ENCODE results near the gene LCE2C.
"Not testable (repeated sequence)": the region's sequence is repeated elsewhere in the genome, so short reads cannot be mapped to it uniquely, and the experiment has no call there.

Gene LCE2C

DNA sequence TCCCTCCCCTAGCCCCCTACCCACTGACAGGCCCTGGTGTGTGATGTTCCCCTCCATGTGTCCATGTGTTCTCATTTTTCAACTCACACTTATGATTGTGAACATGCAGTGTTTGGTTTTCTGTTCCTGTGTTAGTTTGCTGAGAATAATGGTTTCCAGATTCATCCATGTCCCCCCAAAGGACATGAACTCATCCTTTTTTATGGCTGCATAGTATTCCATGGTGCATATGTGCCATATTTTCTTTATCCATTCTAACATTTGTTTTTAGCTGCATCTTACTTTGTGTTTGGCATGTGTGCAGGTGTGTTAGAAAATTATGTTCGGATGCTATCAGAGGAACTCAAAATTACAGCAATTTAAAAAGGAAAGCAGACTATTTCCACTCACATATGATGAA is 8.9 kb upstream of the LCE2C start:
- H3K4me1 ChIP-seq (ENCODE audit: control insufficient read depth, insufficient read depth, low read length); H3K9ac ChIP-seq (ENCODE audit: low read length); H3K27me3 ChIP-seq (replicated peaks; ENCODE audit: control insufficient read depth, insufficient read depth, low read length); DNase-seq (ENCODE audit: low read depth); H3K9me3 ChIP-seq (ENCODE audit: control insufficient read depth, low read length); H3K4me3 ChIP-seq (ENCODE audit: low read length); H3K36me3 ChIP-seq (ENCODE audit: control insufficient read depth, insufficient read depth, low read length, severe bottlenecking): not testable (repeated sequence)

DNA sequence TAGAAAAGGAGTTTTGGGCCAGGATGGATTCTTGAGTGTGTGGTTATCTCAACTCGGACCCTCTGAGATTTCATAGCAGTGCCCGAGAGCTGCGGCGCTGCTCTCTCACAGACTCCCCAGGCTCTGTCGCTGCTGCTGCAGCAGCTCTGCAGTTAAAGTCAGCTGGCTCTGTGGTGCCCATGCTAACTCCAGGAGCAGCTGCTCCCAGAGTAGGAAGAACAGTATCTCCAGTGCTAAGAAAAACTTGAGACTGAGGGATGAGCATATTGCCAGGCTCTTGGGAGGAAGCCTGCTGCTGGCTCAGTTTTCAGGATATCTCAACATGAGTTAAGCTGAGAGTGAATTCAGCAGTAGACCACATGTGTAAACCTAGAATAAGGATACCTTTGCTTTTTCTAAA is 7.4 kb upstream of the LCE2C start:
- Histone ChIP-seq H3K9me3 (ENCODE audit: control insufficient read depth, low read length) (no peaks in the 10 kb centered on the region), H3K36me3 (ENCODE audit: control insufficient read depth, insufficient read depth, low read length, severe bottlenecking) (no peaks in the 10 kb centered on the region), H3K27me3 (replicated peaks; ENCODE audit: control insufficient read depth, insufficient read depth, low read length) (no peaks in the 10 kb centered on the region), H3K9ac (ENCODE audit: low read length) (no peak overlapping the region), H3K4me1 (ENCODE audit: control insufficient read depth, insufficient read depth, low read length) (no peaks in the 10 kb centered on the region), H3K4me3 (ENCODE audit: low read length) (no peak overlapping the region)
- no peak for DNase-seq (ENCODE audit: low read depth)

DNA sequence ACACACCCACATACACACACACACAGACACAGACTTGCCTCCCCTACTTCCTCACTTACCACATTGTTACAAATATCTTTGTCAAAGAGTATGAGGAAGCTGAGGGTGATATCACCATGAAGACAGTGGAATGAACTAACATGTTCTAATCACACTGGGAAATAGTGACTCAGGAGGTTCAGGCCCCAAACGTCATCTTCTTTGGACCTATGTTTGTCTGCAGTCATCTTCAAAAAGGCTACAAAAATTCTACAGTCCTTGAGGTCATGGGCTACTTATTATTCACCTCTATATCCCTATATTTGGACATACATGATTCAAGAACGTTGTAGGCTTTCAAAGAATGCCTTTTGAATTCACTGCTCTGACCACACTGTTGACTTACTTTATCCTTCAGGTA is 2.1 kb upstream of the LCE2C start:
- DNase-seq (ENCODE audit: low read depth): no peak
- Histone ChIP-seq H3K27me3 (replicated peaks; ENCODE audit: control insufficient read depth, insufficient read depth, low read length) (no peaks in the 10 kb centered on the region), H3K4me3 (ENCODE audit: low read length) (no peak overlapping the region), H3K4me1 (ENCODE audit: control insufficient read depth, insufficient read depth, low read length) (no peaks in the 10 kb centered on the region), H3K36me3 (ENCODE audit: control insufficient read depth, insufficient read depth, low read length, severe bottlenecking) (no peaks in the 10 kb centered on the region), H3K9me3 (ENCODE audit: control insufficient read depth, low read length) (no peaks in the 10 kb centered on the region), H3K9ac (ENCODE audit: low read length) (no peak overlapping the region)

DNA sequence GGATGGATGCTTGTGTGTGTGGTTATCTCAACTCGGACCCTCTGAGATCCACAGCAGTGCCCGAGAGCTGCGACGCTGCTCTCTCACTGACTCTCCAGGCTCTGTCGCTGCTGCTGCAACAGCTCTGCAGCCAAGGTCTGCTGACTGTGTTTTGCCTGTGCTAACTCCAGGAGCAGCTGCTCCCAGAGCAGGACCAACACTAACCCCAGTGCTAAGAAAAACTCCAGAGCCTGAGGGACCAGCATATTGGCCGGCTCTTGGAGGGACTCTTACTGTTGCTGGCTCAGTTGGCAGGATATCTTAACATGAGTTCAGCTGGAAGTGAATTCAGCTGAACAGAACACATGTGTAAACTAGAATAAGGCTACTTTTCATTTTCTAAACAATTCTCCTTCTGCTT is 4.4 kb downstream of the LCE2C start:
- H3K27me3 ChIP-seq (replicated peaks; ENCODE audit: control insufficient read depth, insufficient read depth, low read length): no peaks in the 10 kb centered on the region
- H3K9ac ChIP-seq (ENCODE audit: low read length): no peak overlapping the region
- no peaks in the 10 kb centered on the region for H3K9me3 ChIP-seq (ENCODE audit: control insufficient read depth, low read length)
- no peaks in the 10 kb centered on the region for H3K36me3 ChIP-seq (ENCODE audit: control insufficient read depth, insufficient read depth, low read length, severe bottlenecking)
- no peak overlapping the region for H3K4me3 ChIP-seq (ENCODE audit: low read length)
- DNase-seq (ENCODE audit: low read depth): no peak
- no peaks in the 10 kb centered on the region for H3K4me1 ChIP-seq (ENCODE audit: control insufficient read depth, insufficient read depth, low read length)

DNA sequence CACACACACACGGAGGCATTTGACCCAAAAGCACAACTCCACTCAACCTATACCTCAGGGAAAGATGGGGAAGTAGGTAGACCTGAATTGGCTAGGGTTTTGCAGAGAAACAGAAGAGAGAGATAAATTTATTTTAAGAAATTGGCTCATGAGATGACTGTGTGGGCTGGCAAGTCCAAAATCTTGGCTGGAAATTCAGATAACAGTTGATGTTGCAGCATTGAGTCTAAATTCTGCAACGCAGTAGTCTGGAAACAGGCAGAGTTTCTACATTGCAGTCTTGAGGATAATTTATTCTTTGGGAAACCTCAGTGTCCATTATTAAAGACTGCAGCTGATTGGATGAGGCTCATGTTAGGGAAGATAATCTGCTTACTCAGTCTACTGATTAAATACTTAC is 6.5 kb downstream of the LCE2C start:
- Histone ChIP-seq H3K9ac (ENCODE audit: low read length) (no peak overlapping the region), H3K9me3 (ENCODE audit: control insufficient read depth, low read length) (no peaks in the 10 kb centered on the region), H3K4me1 (ENCODE audit: control insufficient read depth, insufficient read depth, low read length) (no peaks in the 10 kb centered on the region), H3K4me3 (ENCODE audit: low read length) (no peak overlapping the region), H3K36me3 (ENCODE audit: control insufficient read depth, insufficient read depth, low read length, severe bottlenecking) (no peaks in the 10 kb centered on the region), H3K27me3 (replicated peaks; ENCODE audit: control insufficient read depth, insufficient read depth, low read length) (no peaks in the 10 kb centered on the region)
- DNase-seq (ENCODE audit: low read depth): no peak

DNA sequence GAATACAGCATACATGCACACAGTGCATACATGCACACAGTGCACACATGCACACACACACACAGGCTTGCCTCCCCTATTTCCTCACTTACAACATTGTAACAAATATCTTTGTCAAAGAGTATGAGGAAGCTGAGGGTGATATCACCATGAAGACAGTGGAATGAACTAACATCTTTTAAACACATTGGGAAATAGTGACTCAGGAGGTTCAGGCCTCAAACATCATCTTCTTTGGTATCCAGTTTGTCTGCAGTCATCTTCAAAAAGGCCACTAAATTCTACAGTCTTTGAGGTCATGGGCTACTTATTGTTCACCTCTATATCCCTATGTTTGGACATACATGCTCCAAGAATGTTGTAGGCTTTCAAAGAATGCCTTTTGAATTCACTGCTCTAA is 8.8 kb downstream of the LCE2C start:
- Histone ChIP-seq H3K36me3 (ENCODE audit: control insufficient read depth, insufficient read depth, low read length, severe bottlenecking) (no peaks in the 10 kb centered on the region), H3K4me3 (ENCODE audit: low read length) (no peak overlapping the region), H3K4me1 (ENCODE audit: control insufficient read depth, insufficient read depth, low read length) (no peaks in the 10 kb centered on the region), H3K9ac (ENCODE audit: low read length) (no peak overlapping the region), H3K9me3 (ENCODE audit: control insufficient read depth, low read length) (no peaks in the 10 kb centered on the region), H3K27me3 (replicated peaks; ENCODE audit: control insufficient read depth, insufficient read depth, low read length) (peaks cover 2% of the 10 kb centered on the region)
- DNase-seq (ENCODE audit: low read depth): no peak

DNA sequence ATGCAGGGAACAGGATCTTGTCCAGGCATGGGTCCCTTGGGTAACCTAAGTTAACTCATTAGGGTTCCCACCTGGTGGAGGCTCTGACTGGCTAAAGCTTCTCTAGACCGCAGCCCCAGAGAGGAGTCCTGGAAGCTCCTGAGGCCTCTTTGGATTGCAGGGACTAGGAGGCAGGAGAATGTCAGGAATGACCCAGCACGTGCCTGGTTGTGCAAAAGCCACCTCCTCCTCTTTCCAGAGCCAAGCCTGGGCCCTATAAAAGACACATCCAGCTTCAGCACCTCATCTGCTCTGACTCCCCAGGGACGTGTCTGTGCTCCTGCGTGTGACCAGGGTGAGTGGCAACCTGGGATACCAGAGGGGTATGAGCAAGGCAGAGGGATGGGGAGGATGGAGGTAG is 10.7 kb downstream of the LCE2C start, which contains the start of gene LCE2B:
Gene LCE2B (plus strand): TSS at position 301 of the 400 bp plus-strand sequence. CDS start 721 bp downstream, outside the sequence.
- H3K4me3 ChIP-seq (ENCODE audit: low read length); DNase-seq (ENCODE audit: low read depth); H3K4me1 ChIP-seq (ENCODE audit: control insufficient read depth, insufficient read depth, low read length); H3K9ac ChIP-seq (ENCODE audit: low read length); H3K9me3 ChIP-seq (ENCODE audit: control insufficient read depth, low read length); H3K27me3 ChIP-seq (replicated peaks; ENCODE audit: control insufficient read depth, insufficient read depth, low read length); H3K36me3 ChIP-seq (ENCODE audit: control insufficient read depth, insufficient read depth, low read length, severe bottlenecking): not testable (repeated sequence)

DNA sequence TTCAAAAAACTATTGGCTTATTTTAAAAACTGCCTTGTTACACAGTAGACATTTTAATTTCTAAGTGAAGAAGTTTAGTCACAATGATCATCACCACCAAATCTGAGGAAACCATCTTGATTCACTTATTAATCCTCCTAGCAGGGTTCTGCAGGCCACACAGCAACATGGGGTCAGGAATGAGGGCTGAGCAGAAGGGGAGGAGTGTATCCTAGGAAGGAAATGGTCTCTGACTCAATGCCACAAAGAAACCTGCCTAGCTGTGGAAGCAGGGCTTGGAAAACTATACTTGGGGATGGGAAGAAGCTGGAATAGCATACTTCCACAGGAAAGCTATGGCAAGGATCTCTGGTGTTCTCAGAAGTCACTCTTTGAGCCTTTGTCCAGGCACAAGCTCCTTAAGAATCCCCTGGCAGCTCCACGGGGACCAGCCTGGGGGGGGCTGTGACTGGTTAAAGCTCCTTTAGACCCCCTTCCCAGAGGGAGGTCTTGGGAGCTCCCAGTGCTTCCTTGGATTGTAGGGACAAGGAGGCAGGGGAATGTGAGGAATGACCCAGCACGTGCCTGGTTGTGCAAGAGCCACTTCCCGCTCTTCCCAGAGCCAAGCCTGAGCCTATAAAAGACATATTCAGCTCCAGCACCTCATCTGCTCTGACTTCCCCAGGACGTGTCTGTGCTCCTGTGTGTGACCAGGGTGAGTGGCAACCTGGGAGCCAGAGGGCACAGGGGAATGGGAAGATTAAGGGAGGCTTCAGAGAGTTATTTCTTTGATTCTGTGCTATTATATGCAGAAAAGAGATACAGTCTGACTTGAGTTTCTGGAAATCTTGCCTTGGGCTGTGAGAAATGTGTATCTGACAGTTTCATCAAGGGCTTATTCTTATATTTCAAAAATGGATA is 22.9 kb downstream of the LCE2C start, which contains the start of gene LCE2A:
Gene LCE2A (plus strand): TSS at position 645 of the 900 bp plus-strand sequence. CDS start 557 bp downstream, outside the sequence.
- no peak within 1 kb of the TSS for H3K4me3 ChIP-seq (ENCODE audit: low read length)
- no peaks in the 10 kb centered on the region for H3K4me1 ChIP-seq (ENCODE audit: control insufficient read depth, insufficient read depth, low read length)
- no peaks in the 10 kb centered on the region for H3K27me3 ChIP-seq (replicated peaks; ENCODE audit: control insufficient read depth, insufficient read depth, low read length)
- DNase-seq (ENCODE audit: low read depth): no peak
- no peaks in the 10 kb centered on the region for H3K9me3 ChIP-seq (ENCODE audit: control insufficient read depth, low read length)
- no peaks in the 10 kb centered on the region for H3K36me3 ChIP-seq (ENCODE audit: control insufficient read depth, insufficient read depth, low read length, severe bottlenecking)
- no peak within 1 kb of the TSS for H3K9ac ChIP-seq (ENCODE audit: low read length)

DNA sequence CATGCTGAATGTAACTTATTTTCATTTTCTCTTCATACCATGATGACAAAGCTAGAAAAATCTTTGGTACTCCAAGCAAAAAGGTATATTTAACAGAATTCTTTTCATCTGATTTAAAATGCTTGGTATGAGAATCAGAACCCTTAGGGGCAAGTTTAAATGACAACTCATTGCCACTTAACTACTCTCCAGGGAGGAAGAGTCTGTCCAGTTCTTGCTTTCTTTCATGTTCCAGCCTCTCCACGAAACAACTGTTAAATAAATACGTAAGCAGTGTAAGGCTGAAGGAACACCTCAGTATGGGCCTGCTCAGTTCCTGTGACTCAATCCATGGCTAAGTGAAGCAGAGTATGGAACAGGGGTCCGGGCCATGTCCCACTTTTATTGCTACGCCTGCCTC is 24.7 kb downstream of the LCE2C start:
- Histone ChIP-seq H3K4me1 (ENCODE audit: control insufficient read depth, insufficient read depth, low read length) (no peaks in the 10 kb centered on the region), H3K4me3 (ENCODE audit: low read length) (no peak overlapping the region), H3K36me3 (ENCODE audit: control insufficient read depth, insufficient read depth, low read length, severe bottlenecking) (no peaks in the 10 kb centered on the region), H3K27me3 (replicated peaks; ENCODE audit: control insufficient read depth, insufficient read depth, low read length) (no peaks in the 10 kb centered on the region), H3K9ac (ENCODE audit: low read length) (no peak overlapping the region), H3K9me3 (ENCODE audit: control insufficient read depth, low read length) (peaks cover 3% of the 10 kb centered on the region)
- no peak for DNase-seq (ENCODE audit: low read depth)

DNA sequence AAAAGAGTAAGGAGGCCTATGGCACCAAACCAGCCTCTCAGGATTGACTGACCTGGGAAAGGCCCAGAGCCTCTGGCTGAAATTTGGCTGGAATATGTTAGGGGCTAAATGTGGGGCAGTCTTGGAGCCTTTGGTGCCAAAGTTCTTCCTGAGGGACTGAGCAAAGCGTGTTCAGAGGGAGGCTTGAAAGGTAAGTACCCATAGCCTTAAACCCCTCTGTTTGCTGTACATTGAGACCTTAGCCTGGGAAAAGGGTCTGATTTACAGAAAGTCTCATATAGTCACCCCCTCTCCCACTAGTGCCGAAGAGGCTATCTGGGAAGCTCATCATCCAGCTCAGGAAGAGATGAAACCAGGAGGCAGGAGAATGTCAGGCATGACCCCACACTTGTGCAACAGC is 32.8 kb downstream of the LCE2C start, which contains the start of gene LCE4A:
Gene LCE4A (plus strand): TSS at position 301 of the 400 bp plus-strand sequence. CDS start 916 bp downstream, outside the sequence.
- Histone ChIP-seq H3K9ac (ENCODE audit: low read length) (no peak within 1 kb of the TSS), H3K4me3 (ENCODE audit: low read length) (no peak within 1 kb of the TSS), H3K27me3 (replicated peaks; ENCODE audit: control insufficient read depth, insufficient read depth, low read length) (no peaks in the 10 kb centered on the region), H3K9me3 (ENCODE audit: control insufficient read depth, low read length) (peaks cover 3% of the 10 kb centered on the region), H3K36me3 (ENCODE audit: control insufficient read depth, insufficient read depth, low read length, severe bottlenecking) (no peaks in the 10 kb centered on the region), H3K4me1 (ENCODE audit: control insufficient read depth, insufficient read depth, low read length) (no peaks in the 10 kb centered on the region)
- DNase-seq (ENCODE audit: low read depth): no peak

DNA sequence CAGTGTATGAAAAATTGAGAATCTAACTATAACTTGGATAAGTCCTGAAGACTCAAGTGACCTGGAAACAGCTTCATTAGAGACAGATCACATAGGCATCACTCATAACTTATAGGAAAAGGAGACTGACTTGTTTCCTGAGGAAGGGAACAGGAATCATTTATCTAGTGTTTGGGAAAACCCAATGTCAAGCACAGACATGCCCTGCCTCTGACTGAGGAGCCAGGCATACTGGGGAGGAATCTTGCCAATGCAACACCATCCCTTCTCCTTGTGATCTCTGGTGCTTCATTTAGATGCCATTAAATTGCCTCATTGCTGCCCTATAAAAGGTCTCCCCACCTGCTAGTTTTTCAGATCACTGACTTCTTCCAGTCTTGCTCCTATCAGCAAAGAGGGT is 43.2 kb downstream of the LCE2C start:
- Histone ChIP-seq H3K9me3 (ENCODE audit: control insufficient read depth, low read length) (peaks cover 5% of the 10 kb centered on the region), H3K36me3 (ENCODE audit: control insufficient read depth, insufficient read depth, low read length, severe bottlenecking) (no peaks in the 10 kb centered on the region), H3K27me3 (replicated peaks; ENCODE audit: control insufficient read depth, insufficient read depth, low read length) (peaks cover 20% of the 10 kb centered on the region)

More for the DNA sequence above, 43.2 kb downstream of the LCE2C start:
- no peak overlapping the region for H3K9ac ChIP-seq (ENCODE audit: low read length)
- no peak for DNase-seq (ENCODE audit: low read depth)
- H3K4me3 ChIP-seq (ENCODE audit: low read length): no peak overlapping the region
- no peaks in the 10 kb centered on the region for H3K4me1 ChIP-seq (ENCODE audit: control insufficient read depth, insufficient read depth, low read length)
